Heart right ventricle (tissue), 16 donors: ENCODE measurements around the gene NECAB2. TPM values are rescaled to one million over a fixed set of nuclear protein-coding genes. Genes with fewer than 3 reads are reported as not detected.
A peak's percentile ranks its signal among the peaks of the same experiment; 100 is the strongest.

Experiments
- ATAC-seq, 8 donors: fragments of 200-7000 bp; cut with Tn5 transposase; one replicate each; pipeline ENCODE4 v1.9.1; 2020; ENCODE audit warnings: mild to moderate bottlenecking in 8 of 8, moderate library complexity in 8 of 8, moderate number of reproducible peaks in 1 of 8
- DNase-seq, 2 donors: peaks; one replicate each; pipeline ENCODE4 v3.0.0-alpha.2; 2020
- H3K27ac ChIP-seq, 10 donors: fragments of 200-600 bp; sonication (generic) in 2 of 10; one replicate each; pipeline versions ENCODE4 v1.5.0 to v1.8.0; 2020 to 2022; ENCODE audit warnings: mild to moderate bottlenecking in 3 of 10
- H3K27me3 ChIP-seq, 7 donors: fragments of 200-600 bp; one replicate each; pipeline ENCODE4 v1.8.0; 2021 to 2022; ENCODE audit warnings: mild to moderate bottlenecking in 2 of 7
- H3K36me3 ChIP-seq, 9 donors: fragments of 200-600 bp; sonication (generic) in 1 of 9; one replicate each; pipeline versions ENCODE4 v1.5.0 to v1.8.0; 2020 to 2022; ENCODE audit warnings: mild to moderate bottlenecking in 2 of 9
- H3K4me1 ChIP-seq, 9 donors: fragments of 200-600 bp; sonication (generic) in 1 of 9; one replicate each; pipeline versions ENCODE4 v1.5.0 to v1.8.0; 2020 to 2022; ENCODE audit warnings: mild to moderate bottlenecking in 4 of 9
- H3K4me3 ChIP-seq, 10 donors: fragments of 200-600 bp; sonication (generic) in 2 of 10; one replicate each; pipeline versions ENCODE4 v1.5.0 to v1.8.0; 2020 to 2022; ENCODE audit warnings: mild to moderate bottlenecking in 7 of 10, moderate library complexity in 2 of 10
- H3K9me3 ChIP-seq, 11 donors: fragments of 200-600 bp in 10 of 11; sonication (generic) in 2 of 11; one replicate each; pipeline versions ENCODE4 v1.5.0 to v1.8.0; 2013 to 2022; ENCODE audit warnings: mild to moderate bottlenecking in 2 of 11, control low read depth in 1 of 11, moderate library complexity in 1 of 11
- CTCF ChIP-seq, 9 donors: fragments of 200-600 bp; sonication (generic) in 2 of 9; IDR thresholded peaks; one replicate each; pipeline versions ENCODE4 v1.5.0 to v1.8.0; 2021 to 2022; ENCODE audit warnings: antibody characterized with exemption in 9 of 9, mild to moderate bottlenecking in 5 of 9, moderate library complexity in 1 of 9
- WGBS, 2 donors: extraction: QIAGEN DNeasy Blood & Tissue Kit; methylation state at CpG; one replicate each; pipeline ENCODE4 v1.1.7; 2013; ENCODE audit warnings: inconsistent platforms in 1 of 2; 5-methylcytosine and 5-hydroxymethylcytosine counted together
- intact Hi-C, 10 donors: fragments of 100-400 bp; cut with DNase I; formaldehyde crosslinking; loops; one replicate each; pipeline versions ENCODE4 v1.11.1 to v1.14.2; 2022
- polyA plus RNA-seq, 2 donors: library from polyadenylated mRNA; stranded (reverse); fragments of 200-250 nt; gene quantifications; one replicate each; pipeline ENCODE4 v1.2.3, GENCODE V29; 2013
- total RNA-seq, 10 donors: library from RNA; stranded (reverse); fragmentation: NEBNext Ultra II Directional in 3 of 10; extraction: Animal tissue kit (Norgen Biotek cat#: 25700) in 3 of 10; gene quantifications; one replicate each; pipeline versions ENCODE4 v1.2.1 to v1.2.4, GENCODE V29; 2021 to 2023
- donor health status: Arrhythmogenic right ventricular cardiomyopathy.
- donor health status: ischemic (EF 13 %, LVEDD 7.1; RV severe dilation, severe dysfunction).
- donor health status: healthy with polysubstance abuse.
- donor health status: DM: no; HTN: yes; CAD: no.
- donor health status: DM: no; HTN: no; CAD: no.
- donor health status: ischemic (EF 25% LVEDD 6.9; RV normal size, moderate dysfunction).
- donor health status: ischemic (EF 25% LVEDD 5.7; RV mildly dilated, moderate dysfunction).
- donor health status: healthy.
- donor health status: DM: yes; HTN: yes; CAD: no.
- donor health status: Ischemic cardiomyopathy.
- donor health status: ischemic (EF 35%, LVEDD 5.7; RV mildly dilated, moderate dysfunction).
- donor health status: nonischemic (EF 11% LVEDD 7.7; RV severe dilation, severe dysfunction).
- donor health status: DM: yes; HTN: yes; CAD: no.
- donor health status: PGD.
- donor health status: ischemic (EF 29% LVEDD 5.4; RV normal size, mild dysfunction).
- donor health status: nonischemic (EF 23%, LVEDD 6.1; RV moderate dilation, normal function).

Gene NECAB2
- total and polyA plus RNA-seq, 12 donors, result 0.32 to 3.2 (median 1.0) TPM

GRCh38 chr16:84016477-84016876 lies 48.4 kb downstream of the NECAB2 start:
- ATAC-seq, result no peak
- intact Hi-C loops, result no loop called here
- WGBS, 2 donors, result 95 to 96% methylated on average over 12 of the region's 12 CpGs
- Histone ChIP-seq H3K36me3 (no peaks in the 10 kb centered on the region), H3K4me3 (no peak overlapping the region), H3K27me3 (peaks cover 0 to 8% (median 0%) of the 10 kb centered on the region in 7 donors), H3K9me3 (peaks cover 0 to 24% (median under 1%) of the 10 kb centered on the region in 11 donors), H3K4me1 (peaks cover 0 to 9% (median 0%) of the 10 kb centered on the region in 9 donors), H3K27ac (no peak overlapping the region)
- TF ChIP-seq CTCF (IDR thresholded peaks at IDR 0.05), result no peak
- DNase-seq, result no peak

GRCh38 chr16:84018710-84019109 lies 50.7 kb downstream of the NECAB2 start:
- Histone ChIP-seq H3K27ac (no peak overlapping the region), H3K36me3 (no peaks in the 10 kb centered on the region), H3K4me1 (peaks cover 0 to 9% (median 0%) of the 10 kb centered on the region in 9 donors), H3K27me3 (peaks cover 0 to 8% (median 0%) of the 10 kb centered on the region in 7 donors), H3K4me3 (no peak overlapping the region), H3K9me3 (peaks cover 0 to 36% (median 3%) of the 10 kb centered on the region in 11 donors)
- ATAC-seq (no peak), DNase-seq (no peak)
- TF ChIP-seq CTCF (IDR thresholded peaks at IDR 0.05), result no peak
- intact Hi-C loops, result no loop called here
- 88 to 89% methylated on average over 4 of the region's 4 CpGs for WGBS, 2 donors

- 51 to 59% methylated on average over 9 of the region's 9 CpGs for WGBS, 2 donors
- ATAC-seq, result peak in 6 of 8 donors; percentile 49 to 78 (median 59)
These were observed 52.3 kb downstream of the NECAB2 start for GRCh38 chr16:84020353-84020752.

GRCh38 chr16:84021488-84021887 lies 53.4 kb downstream of the NECAB2 start:
- intact Hi-C loops, result no loop called here
- H3K27me3 ChIP-seq, result peaks cover 0 to 17% (median 0%) of the 10 kb centered on the region in 7 donors
- ATAC-seq (no peak), DNase-seq (no peak)
- no peak overlapping the region for H3K27ac ChIP-seq
- TF ChIP-seq CTCF (IDR thresholded peaks at IDR 0.05), result no peak
- WGBS, 2 donors, result 73 to 86% methylated on average over 5 of the region's 5 CpGs
- H3K36me3 ChIP-seq, result no peaks in the 10 kb centered on the region
- peaks cover 0 to 36% (median 3%) of the 10 kb centered on the region in 11 donors for H3K9me3 ChIP-seq
- H3K4me1 ChIP-seq, result peaks cover 0 to 9% (median 0%) of the 10 kb centered on the region in 9 donors
- no peak overlapping the region for H3K4me3 ChIP-seq

More at GRCh38 chr16:84020353-84020752, 52.3 kb downstream of the NECAB2 start:
- peaks cover 0 to 9% (median 0%) of the 10 kb centered on the region in 9 donors for H3K4me1 ChIP-seq
- intact Hi-C loops, result no loop called here
- peaks cover 0 to 36% (median 3%) of the 10 kb centered on the region in 11 donors for H3K9me3 ChIP-seq
- no peaks in the 10 kb centered on the region for H3K36me3 ChIP-seq
- no peak overlapping the region for H3K4me3 ChIP-seq
- TF ChIP-seq CTCF (IDR thresholded peaks at IDR 0.05), result no peak
- H3K27me3 ChIP-seq, result peaks cover 0 to 11% (median 0%) of the 10 kb centered on the region in 7 donors
- peak in 1 of 2 donors; percentile 41 for DNase-seq
- H3K27ac ChIP-seq, result no peak overlapping the region
